GM21825 (cell line): ENCODE measurements around the gene C8A.

Experiments used
- ATAC-seq: cut with Tn5 transposase; IDR thresholded peaks from one replicate; pipeline ENCODE4 v1.9.1; 2021; ENCODE audit warnings: mild to moderate bottlenecking, moderate library complexity; ENCODE audit not compliant: unreplicated experiment

The C8A gene

DNA sequence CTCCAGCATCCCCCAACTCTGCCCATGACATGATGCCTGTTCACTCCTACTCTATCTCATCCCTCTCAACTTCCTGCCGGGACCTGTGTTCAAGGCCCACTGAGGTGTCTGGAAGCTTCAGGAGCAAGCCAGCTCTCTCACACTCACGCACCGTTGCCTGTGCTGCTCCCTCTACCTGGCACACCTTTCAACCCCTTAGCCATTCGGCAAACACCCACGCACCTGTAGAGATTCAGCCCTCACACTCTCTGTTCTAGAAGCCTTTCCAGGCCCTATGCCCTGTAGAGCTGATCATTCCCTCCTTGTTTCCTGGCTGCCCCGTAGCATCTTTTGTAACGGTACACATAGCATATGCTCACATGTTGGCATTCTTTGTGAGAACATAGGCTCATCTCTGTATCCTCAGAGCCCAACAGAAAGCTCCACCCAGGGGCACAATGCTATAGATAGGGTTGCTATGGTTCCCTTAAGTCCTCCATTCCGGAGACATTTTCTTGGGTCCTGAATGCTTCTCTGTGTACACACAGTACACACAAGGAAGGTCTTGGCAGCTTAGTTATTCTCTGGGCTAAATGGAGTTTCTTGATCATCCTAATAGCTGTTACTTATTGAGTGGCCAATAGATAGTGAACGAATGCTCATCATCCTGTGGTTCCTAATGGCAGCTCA lies 109.9 kb downstream of the C8A start:
- ATAC-seq = no peak

DNA sequence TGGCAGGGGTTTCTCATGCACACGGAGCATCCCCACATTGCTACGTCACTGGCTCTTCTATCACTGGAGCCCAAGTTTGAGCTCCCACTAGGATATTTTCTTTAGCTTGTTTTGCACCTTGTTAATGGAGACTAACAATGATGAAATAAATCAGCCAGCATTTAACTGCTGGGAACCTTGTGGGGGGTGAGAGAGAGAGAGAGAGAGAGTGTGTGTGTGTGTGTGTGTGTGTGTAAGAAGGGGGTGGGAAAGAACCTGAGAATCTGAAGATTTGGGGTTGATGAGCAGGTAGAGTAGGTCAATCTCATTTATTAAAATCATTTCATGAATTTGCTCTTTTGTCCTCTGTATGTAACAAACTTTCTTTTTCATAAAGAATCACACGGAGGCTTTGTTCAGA lies 110.6 kb downstream of the C8A start:
- no peak for ATAC-seq

DNA sequence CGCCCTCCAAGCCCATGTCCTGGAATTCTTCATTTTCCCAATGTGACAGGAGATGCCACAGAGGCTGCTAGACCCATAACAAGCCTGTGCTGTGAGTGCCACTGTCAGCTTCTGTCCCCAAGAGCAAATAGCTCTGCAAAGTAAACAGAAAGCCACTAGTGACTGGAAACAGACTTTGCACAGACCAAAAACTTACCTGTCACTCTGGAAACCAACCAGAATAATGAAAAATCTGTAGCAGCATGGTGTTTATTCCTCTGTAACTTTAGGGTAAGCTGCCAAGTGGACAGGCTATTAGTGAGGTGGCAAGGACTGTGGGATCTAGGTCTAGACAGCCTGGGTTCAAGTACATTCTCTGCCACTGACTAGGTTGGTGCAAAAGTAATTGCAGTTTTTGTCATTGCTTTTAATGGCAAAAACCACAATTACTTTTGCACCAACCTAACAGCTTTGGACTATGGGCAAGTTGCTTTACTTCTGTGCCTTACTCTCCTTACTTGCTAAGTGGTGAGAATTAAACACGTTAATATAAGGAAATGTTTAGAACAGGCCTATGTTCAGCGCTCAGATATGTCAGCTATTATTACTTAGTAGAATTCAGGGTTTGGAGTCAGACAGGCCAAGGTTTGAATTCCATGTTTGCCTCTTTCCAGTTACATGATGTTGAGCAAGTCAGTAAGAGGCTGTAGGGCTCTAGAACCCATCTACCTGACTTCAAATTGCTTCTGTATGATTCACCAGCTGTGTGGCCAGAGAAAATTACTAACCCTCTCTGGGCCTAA lies 111.5 kb downstream of the C8A start, which contains the start of gene C8B:
C8B (minus strand) TSS at position 100 of the 782 bp plus-strand sequence; CDS start at position 33, 67 bp downstream.
- no peak for ATAC-seq

DNA sequence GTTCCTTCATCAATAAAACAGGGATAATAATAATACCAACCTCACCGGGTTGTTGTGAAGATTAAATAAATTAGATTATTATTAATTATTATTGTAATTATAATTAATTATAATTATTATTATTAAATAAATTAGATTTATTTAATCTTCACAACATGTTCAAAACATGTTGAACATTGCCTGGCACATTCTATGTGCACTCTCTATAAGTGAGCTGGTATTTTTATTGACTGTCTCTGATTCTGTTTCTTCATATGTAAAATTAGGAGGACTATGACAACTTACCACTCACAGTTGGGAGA lies 112.1 kb downstream of the C8A start:
- no peak for ATAC-seq

DNA sequence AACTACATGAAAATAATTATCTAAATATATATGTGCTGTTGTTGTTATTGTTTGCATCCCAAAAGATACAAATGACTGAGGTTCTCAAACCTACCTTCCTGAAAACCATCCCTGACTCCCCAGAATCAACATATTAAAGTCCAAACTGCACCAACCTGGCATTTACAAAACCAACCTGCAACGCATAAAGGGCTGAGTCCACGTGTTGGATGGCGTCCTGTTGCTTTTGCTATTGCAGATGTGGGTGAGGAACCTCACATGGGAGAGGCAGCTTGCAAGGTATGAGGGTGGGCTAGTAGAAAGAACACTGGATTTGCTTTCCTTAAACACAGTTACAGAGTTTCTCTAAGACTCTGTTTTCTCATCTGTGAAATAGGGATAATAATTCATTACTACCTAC lies 112.8 kb downstream of the C8A start:
- ATAC-seq = no peak
